ENCODE results near the gene XYLT1. TPM values are rescaled to one million over a fixed set of nuclear protein-coding genes. Genes with fewer than 3 reads are reported as not detected.

XYLT1 gene
- polyA plus RNA-seq, 1 donor from 2014 or later = 3.3 TPM

- Histone ChIP-seq H3K4me3 (ENCODE audit: low read length) (no peak overlapping the region), H3K9ac (ENCODE audit: low read length) (no peak overlapping the region), H3K27ac (ENCODE audit: low read length) (no peak overlapping the region), H3K9me3 (ENCODE audit: low read length) (peaks cover 4% of the 10 kb centered on the region), H3K9me2 (ENCODE audit: insufficient read depth, low read length) (no peaks in the 10 kb centered on the region), H3K36me3 (ENCODE audit: insufficient read depth, low read length) (peaks cover 9% of the 10 kb centered on the region), H2AFZ (ENCODE audit: low read depth, low read length) (no peak overlapping the region), H4K20me1 (ENCODE audit: insufficient read depth) (no peaks in the 10 kb centered on the region), H3K4me2 (ENCODE audit: low read length) (no peak overlapping the region), H3F3A (ENCODE audit: insufficient read depth, low read length, poor library complexity, severe bottlenecking) (no peaks in the 10 kb centered on the region), H3K79me2 (replicated peaks; ENCODE audit: insufficient read depth, low read length) (no peaks in the 10 kb centered on the region), H3K27me3 (ENCODE audit: insufficient read depth, low read depth, low read length) (no peaks in the 10 kb centered on the region)
- TF ChIP-seq SMC3 (conservative IDR thresholded peaks at IDR 0.05; ENCODE audit: poor library complexity) (no peak), EP300 (conservative IDR thresholded peaks at IDR 0.05; ENCODE audit: poor library complexity, severe bottlenecking) (no peak), RAD21 (conservative IDR thresholded peaks at IDR 0.05) (no peak)
These were observed 339.4 kb downstream of the XYLT1 start for GRCh38 chr16:17131351-17131750.

GRCh38 chr16:17130733-17131132, 340.0 kb downstream of the XYLT1 start:
- no peaks in the 10 kb centered on the region for H3F3A ChIP-seq (ENCODE audit: insufficient read depth, low read length, poor library complexity, severe bottlenecking)
- no peaks in the 10 kb centered on the region for H3K9me2 ChIP-seq (ENCODE audit: insufficient read depth, low read length)
- H3K4me3 ChIP-seq (ENCODE audit: low read length) = no peak overlapping the region
- peaks cover 9% of the 10 kb centered on the region for H3K36me3 ChIP-seq (ENCODE audit: insufficient read depth, low read length)
- no peaks in the 10 kb centered on the region for H4K20me1 ChIP-seq (ENCODE audit: insufficient read depth)
- no peak overlapping the region for H3K9ac ChIP-seq (ENCODE audit: low read length)
- no peak overlapping the region for H3K4me2 ChIP-seq (ENCODE audit: low read length)
- H3K27ac ChIP-seq (ENCODE audit: low read length) = no peak overlapping the region
- peaks cover 4% of the 10 kb centered on the region for H3K9me3 ChIP-seq (ENCODE audit: low read length)
- no peak for TF ChIP-seq POLR2AphosphoS5 (IDR thresholded peaks at IDR 0.05)
- no peak for TF ChIP-seq REST (IDR thresholded peaks at IDR 0.05; ENCODE audit: borderline replicate concordance)
- TF ChIP-seq SMC3 (conservative IDR thresholded peaks at IDR 0.05; ENCODE audit: poor library complexity) = no peak
- no peak for TF ChIP-seq EZH2 (IDR thresholded peaks at IDR 0.05; ENCODE audit: borderline replicate concordance, insufficient read depth, low read length, poor library complexity, severe bottlenecking)
- no peak for TF ChIP-seq TAF1 (IDR thresholded peaks at IDR 0.05; ENCODE audit: low read depth)
- TF ChIP-seq RAD21 (conservative IDR thresholded peaks at IDR 0.05) = no peak
- TF ChIP-seq CTCF (IDR thresholded peaks at IDR 0.05; ENCODE audit: poor library complexity, severe bottlenecking) = no peak
- TF ChIP-seq EP300 (conservative IDR thresholded peaks at IDR 0.05; ENCODE audit: poor library complexity, severe bottlenecking) = no peak
- TF ChIP-seq MXI1 (conservative IDR thresholded peaks at IDR 0.05; ENCODE audit: poor library complexity, severe bottlenecking) = no peak
- no peaks in the 10 kb centered on the region for H3K79me2 ChIP-seq (replicated peaks; ENCODE audit: insufficient read depth, low read length)
- no peak overlapping the region for H2AFZ ChIP-seq (ENCODE audit: low read depth, low read length)
- H3K27me3 ChIP-seq (ENCODE audit: insufficient read depth, low read depth, low read length) = no peaks in the 10 kb centered on the region

- H3K9ac ChIP-seq (ENCODE audit: low read length) = no peak overlapping the region
- no peak overlapping the region for H3K4me3 ChIP-seq (ENCODE audit: low read length)
- no peaks in the 10 kb centered on the region for H3K27me3 ChIP-seq (ENCODE audit: insufficient read depth, low read depth, low read length)
- H3K36me3 ChIP-seq (ENCODE audit: insufficient read depth, low read length) = peaks cover 9% of the 10 kb centered on the region
- TF ChIP-seq REST (IDR thresholded peaks at IDR 0.05; ENCODE audit: borderline replicate concordance) (no peak), SMC3 (conservative IDR thresholded peaks at IDR 0.05; ENCODE audit: poor library complexity) (no peak), EZH2 (IDR thresholded peaks at IDR 0.05; ENCODE audit: borderline replicate concordance, insufficient read depth, low read length, poor library complexity, severe bottlenecking) (no peak), EP300 (conservative IDR thresholded peaks at IDR 0.05; ENCODE audit: poor library complexity, severe bottlenecking) (no peak), RAD21 (conservative IDR thresholded peaks at IDR 0.05) (no peak), POLR2AphosphoS5 (IDR thresholded peaks at IDR 0.05) (no peak), CTCF (IDR thresholded peaks at IDR 0.05; ENCODE audit: poor library complexity, severe bottlenecking) (no peak), TAF1 (IDR thresholded peaks at IDR 0.05; ENCODE audit: low read depth) (no peak), MXI1 (conservative IDR thresholded peaks at IDR 0.05; ENCODE audit: poor library complexity, severe bottlenecking) (no peak)
- no peak overlapping the region for H2AFZ ChIP-seq (ENCODE audit: low read depth, low read length)
- no peak overlapping the region for H3K27ac ChIP-seq (ENCODE audit: low read length)
- H4K20me1 ChIP-seq (ENCODE audit: insufficient read depth) = no peaks in the 10 kb centered on the region
- H3F3A ChIP-seq (ENCODE audit: insufficient read depth, low read length, poor library complexity, severe bottlenecking) = no peaks in the 10 kb centered on the region
- no peaks in the 10 kb centered on the region for H3K79me2 ChIP-seq (replicated peaks; ENCODE audit: insufficient read depth, low read length)
- H3K9me2 ChIP-seq (ENCODE audit: insufficient read depth, low read length) = no peaks in the 10 kb centered on the region
- peaks cover 4% of the 10 kb centered on the region for H3K9me3 ChIP-seq (ENCODE audit: low read length)
- no peak overlapping the region for H3K4me2 ChIP-seq (ENCODE audit: low read length)
These were observed 340.8 kb downstream of the XYLT1 start for GRCh38 chr16:17129971-17130370.
